HEK293 (cell line): ENCODE data around the gene NAA80.

ENCODE experiments used
- CTCF ChIA-PET: fragments of 350-600 bp; formaldehyde crosslinking; extraction: SDS; loops from one replicate; lab custom pipeline; 2021; ENCODE audit warnings: antibody characterized with exemption; lab: Yijun Ruan, JAX
- POLR2A ChIA-PET: fragments of 300-600 bp; formaldehyde crosslinking; extraction: SDS; loops from one replicate; lab custom pipeline; 2020; ENCODE audit warnings: antibody characterized with exemption, inconsistent platforms; lab: Yijun Ruan, JAX
- H3K27ac ChIP-seq: fragments of 200-500 bp; sonication (Bioruptor generic); 2 replicates; pipeline ENCODE4 v1.5.1; 2014; ENCODE audit warnings: low read depth, low read length, control low read depth, inconsistent platforms; ENCODE audit errors: extremely low read depth
- H3K36me3 ChIP-seq, 2 experiments: fragments of 200-500 bp in 1 of 2; sonication (Bioruptor generic) in 1 of 2; 1 replicate in 1 of 2; 2 replicates in 1 of 2; pipeline ENCODE4 v1.5.1; 2014 to 2017; ENCODE audit warnings: inconsistent platforms in 2 of 2, low read length in 2 of 2; ENCODE audit not compliant: control insufficient read depth in 2 of 2, insufficient read depth in 1 of 2
- H3K4me1 ChIP-seq: fragments of 200-500 bp; sonication (Bioruptor generic); 2 replicates; pipeline ENCODE4 v1.5.1; 2014; ENCODE audit warnings: mild to moderate bottlenecking, low read length, inconsistent platforms; ENCODE audit not compliant: control insufficient read depth, insufficient read depth
- H3K4me3 ChIP-seq: 2 replicates; pipeline ENCODE4 v1.5.1; 2011; ENCODE audit warnings: low read depth, mild to moderate bottlenecking, control low read depth, low read length, moderate library complexity
- H3K9me3 ChIP-seq: fragments of 200-500 bp; sonication (Bioruptor generic); 2 replicates; pipeline ENCODE4 v1.5.1; 2014; ENCODE audit warnings: low read depth, low read length, inconsistent platforms; ENCODE audit not compliant: control insufficient read depth, insufficient read depth
- CTCF ChIP-seq: fragments of 450-650 bp; formaldehyde crosslinking; IDR thresholded peaks from 2 replicates; pipeline ENCODE4 v1.5.1; 2016; ENCODE audit warnings: missing biosample characterization, missing genetic modification characterization
- GLI2 ChIP-seq: fragments of 450-650 bp; formaldehyde crosslinking; IDR thresholded peaks from 2 replicates; pipeline ENCODE4; 2017; ENCODE audit warnings: missing biosample characterization, missing genetic modification characterization, low read depth, borderline replicate concordance
- KLF1 ChIP-seq: fragments of 450-650 bp; formaldehyde crosslinking; IDR thresholded peaks from 2 replicates; pipeline ENCODE4 v1.5.1; 2016; ENCODE audit warnings: missing biosample characterization, missing genetic modification characterization
- KLF17 ChIP-seq: fragments of 450-650 bp; formaldehyde crosslinking; IDR thresholded peaks from 2 replicates; pipeline ENCODE4 v1.5.1; 2016; ENCODE audit warnings: missing biosample characterization, missing genetic modification characterization
- MZF1 ChIP-seq: fragments of 450-650 bp; formaldehyde crosslinking; IDR thresholded peaks from 2 replicates; pipeline ENCODE4 v1.5.1; 2017; ENCODE audit warnings: missing biosample characterization, missing genetic modification characterization, borderline replicate concordance
- PRDM10 ChIP-seq: fragments of 450-650 bp; formaldehyde crosslinking; IDR thresholded peaks from 2 replicates; pipeline ENCODE4 v1.5.1; 2016; ENCODE audit warnings: missing biosample characterization, missing genetic modification characterization
- YY2 ChIP-seq: fragments of 450-650 bp; formaldehyde crosslinking; IDR thresholded peaks from 2 replicates; pipeline ENCODE4 v1.5.1; 2016; ENCODE audit warnings: missing biosample characterization, missing genetic modification characterization
- ZBTB20 ChIP-seq: fragments of 450-650 bp; formaldehyde crosslinking; IDR thresholded peaks from 2 replicates; pipeline ENCODE4 v1.5.1; 2016; ENCODE audit warnings: missing biosample characterization, missing genetic modification characterization
- ZBTB7A ChIP-seq: fragments of 450-650 bp; formaldehyde crosslinking; IDR thresholded peaks from 2 replicates; pipeline ENCODE4 v1.5.1; 2016; ENCODE audit warnings: low read depth, missing biosample characterization, missing genetic modification characterization
- ZFP69B ChIP-seq: fragments of 450-650 bp; formaldehyde crosslinking; IDR thresholded peaks from 2 replicates; pipeline ENCODE4 v1.5.1; 2016; ENCODE audit warnings: missing biosample characterization, missing genetic modification characterization
- ZIC2 ChIP-seq: fragments of 450-650 bp; formaldehyde crosslinking; IDR thresholded peaks from 2 replicates; pipeline ENCODE4 v1.5.1; 2016; ENCODE audit warnings: missing biosample characterization, missing genetic modification characterization
- ZNF121 ChIP-seq: fragments of 450-650 bp; formaldehyde crosslinking; IDR thresholded peaks from 2 replicates; pipeline ENCODE4 v1.5.1; 2016; ENCODE audit warnings: missing biosample characterization, missing genetic modification characterization
- ZNF157 ChIP-seq: fragments of 450-650 bp; formaldehyde crosslinking; IDR thresholded peaks from 2 replicates; pipeline ENCODE4 v1.5.1; 2016; ENCODE audit warnings: missing biosample characterization, missing genetic modification characterization
- ZNF335 ChIP-seq: fragments of 450-650 bp; formaldehyde crosslinking; conservative IDR thresholded peaks from 2 replicates; pipeline ENCODE4 v1.5.1; 2016; ENCODE audit warnings: missing biosample characterization, missing genetic modification characterization
- ZNF423 ChIP-seq: fragments of 450-650 bp; formaldehyde crosslinking; IDR thresholded peaks from 2 replicates; pipeline ENCODE4 v1.5.1; 2016; ENCODE audit warnings: missing biosample characterization, missing genetic modification characterization
- ZNF433 ChIP-seq: fragments of 450-650 bp; formaldehyde crosslinking; IDR thresholded peaks from 2 replicates; pipeline ENCODE4 v1.5.1; 2016; ENCODE audit warnings: missing biosample characterization, missing genetic modification characterization, low read depth
- ZNF473 ChIP-seq: fragments of 450-650 bp; formaldehyde crosslinking; IDR thresholded peaks from 2 replicates; pipeline ENCODE4 v1.5.1; 2017; ENCODE audit warnings: missing biosample characterization, missing genetic modification characterization
- ZNF514 ChIP-seq: fragments of 450-650 bp; formaldehyde crosslinking; IDR thresholded peaks from 2 replicates; pipeline ENCODE4 v1.5.1; 2016; ENCODE audit warnings: missing biosample characterization, missing genetic modification characterization
- ZNF530 ChIP-seq: fragments of 450-650 bp; formaldehyde crosslinking; IDR thresholded peaks from 2 replicates; pipeline ENCODE4 v1.5.1; 2016; ENCODE audit warnings: low read depth, missing biosample characterization, missing genetic modification characterization
- ZNF777 ChIP-seq: fragments of 450-650 bp; formaldehyde crosslinking; IDR thresholded peaks from 2 replicates; pipeline ENCODE4 v1.5.1; 2017; ENCODE audit warnings: missing biosample characterization, missing genetic modification characterization, borderline replicate concordance
- ZNF843 ChIP-seq: fragments of 450-650 bp; formaldehyde crosslinking; IDR thresholded peaks from 2 replicates; pipeline ENCODE4 v1.5.1; 2016; ENCODE audit warnings: missing biosample characterization, missing genetic modification characterization
- ZSCAN30 ChIP-seq: fragments of 450-650 bp; IDR thresholded peaks from 2 replicates; pipeline ENCODE4 v1.5.1; 2018; ENCODE audit warnings: missing biosample characterization, mild to moderate bottlenecking, missing genetic modification characterization, moderate library complexity

Gene NAA80

GRCh38 chr3:50294089-50294488 lies 5.1 kb downstream of the NAA80 start:
- no peak for TF ChIP-seq KLF17 (tag by site-specific recombination)
- TF ChIP-seq ZNF121, result peak; percentile 93
- Histone ChIP-seq H3K27ac (no peak overlapping the region), H3K4me3 (no peak overlapping the region), H3K9me3 (no peaks in the 10 kb centered on the region), H3K4me1 (no peaks in the 10 kb centered on the region), H3K36me3 (peaks cover 0 to 20% of the 10 kb centered on the region in 2 experiments; a peak in 1 of 3 replicates)
- ChIA-PET POLR2A (no interaction called here), CTCF (interaction anchor here (0.6 to 1.9 kb wide), 3 partner anchors 19 to 944 kb away, joined by 4 to 7 read pairs (median 4); no protein-coding TSS in a partner anchor)

GRCh38 chr3:50293079-50293801 lies 6.0 kb downstream of the NAA80 start:
- no peaks in the 10 kb centered on the region for H3K4me1 ChIP-seq
- ChIA-PET POLR2A (interaction anchor here (1.5 to 1.9 kb wide), 4 partner anchors 10 to 47 kb away, joined by 3 to 13 read pairs (median 8); partner anchors contain the start of genes HYAL1 and TUSC2), CTCF (interaction anchor here (0.6 to 1.9 kb wide), 9 partner anchors 15 to 943 kb away, joined by 3 to 7 read pairs (median 4); no protein-coding TSS in a partner anchor)
- no peaks in the 10 kb centered on the region for H3K9me3 ChIP-seq
- peak overlapping the region; percentile 47 for H3K27ac ChIP-seq
- H3K36me3 ChIP-seq, result peaks cover 0 to 29% of the 10 kb centered on the region in 2 experiments; a peak in 1 of 3 replicates
- H3K4me3 ChIP-seq, result no peak overlapping the region; the same call in 1 of the 2 replicates
- no peak for TF ChIP-seq ZNF473
- 0 out of 2 replicates have a peak, but pooled peaks have one; percentile 1 for TF ChIP-seq ZBTB20 (tag by site-specific recombination)

GRCh38 chr3:50292159-50293078 lies 6.8 kb downstream of the NAA80 start, which contains the start of gene IFRD2:
Gene IFRD2 (minus strand): TSS chr3:50292429. CDS start chr3:50292274, 155 bp downstream.
- Histone ChIP-seq H3K36me3 (peaks cover 0 to 37% of the 10 kb centered on the region in 2 experiments; a peak in 1 of 3 replicates), H3K27ac (peak within 1 kb of the TSS; percentile 77), H3K4me3 (peak within 1 kb of the TSS; percentile 80), H3K9me3 (no peaks in the 10 kb centered on the region), H3K4me1 (no peaks in the 10 kb centered on the region)
- POLR2A ChIA-PET, result interaction anchor here (0.5 to 1.9 kb wide), 13 partner anchors 10 to 1131 kb away, joined by 3 to 18 read pairs (median 4); partner anchors contain the start of genes GNAI2, HYAL1 and TUSC2
- CTCF ChIA-PET, result interaction anchor here (0.5 to 1.9 kb wide), 12 partner anchors 14 to 263 kb away, joined by 3 to 7 read pairs (median 3); no protein-coding TSS in a partner anchor
- TF ChIP-seq ZIC2 (tag by site-specific recombination), result peak; percentile 30; the same call in 1 of the 2 replicates
- TF ChIP-seq ZBTB7A (tag by site-specific recombination), result no peak
- peak; percentile 94 for TF ChIP-seq KLF1 (tag by site-specific recombination)
- no peak for TF ChIP-seq GLI2 (tag by site-specific recombination)
- TF ChIP-seq PRDM10, result no peak
- no peak for TF ChIP-seq ZNF514 (tag by site-specific recombination)
- TF ChIP-seq ZNF157 (tag by site-specific recombination), result no peak
- no peak for TF ChIP-seq MZF1
- no peak for TF ChIP-seq ZNF530 (tag by site-specific recombination)
- peak; percentile 96 for TF ChIP-seq ZFP69B (tag by site-specific recombination)
- TF ChIP-seq ZSCAN30 (tag by site-specific recombination), result peak; percentile 25; the same call in 1 of the 2 replicates
- TF ChIP-seq ZNF777, result no peak
- TF ChIP-seq YY2 (tag by site-specific recombination), result peak; percentile 98
- TF ChIP-seq ZNF433 (tag by site-specific recombination), result no peak
- TF ChIP-seq ZNF423 (tag by site-specific recombination), result no peak
- TF ChIP-seq CTCF (tag by site-specific recombination), result no peak
- TF ChIP-seq ZNF335, result peak; percentile 65; the same call in 1 of the 2 replicates
- no peak for TF ChIP-seq ZNF843 (tag by site-specific recombination)
